ENCODE data around the gene KIAA1671. TPM values are rescaled to one million over a fixed set of nuclear protein-coding genes. Genes with fewer than 3 reads are reported as not detected.

Gene KIAA1671
- total RNA-seq, 2 experiments from 2014 or later = 35.0 to 35.5 TPM

DNA sequence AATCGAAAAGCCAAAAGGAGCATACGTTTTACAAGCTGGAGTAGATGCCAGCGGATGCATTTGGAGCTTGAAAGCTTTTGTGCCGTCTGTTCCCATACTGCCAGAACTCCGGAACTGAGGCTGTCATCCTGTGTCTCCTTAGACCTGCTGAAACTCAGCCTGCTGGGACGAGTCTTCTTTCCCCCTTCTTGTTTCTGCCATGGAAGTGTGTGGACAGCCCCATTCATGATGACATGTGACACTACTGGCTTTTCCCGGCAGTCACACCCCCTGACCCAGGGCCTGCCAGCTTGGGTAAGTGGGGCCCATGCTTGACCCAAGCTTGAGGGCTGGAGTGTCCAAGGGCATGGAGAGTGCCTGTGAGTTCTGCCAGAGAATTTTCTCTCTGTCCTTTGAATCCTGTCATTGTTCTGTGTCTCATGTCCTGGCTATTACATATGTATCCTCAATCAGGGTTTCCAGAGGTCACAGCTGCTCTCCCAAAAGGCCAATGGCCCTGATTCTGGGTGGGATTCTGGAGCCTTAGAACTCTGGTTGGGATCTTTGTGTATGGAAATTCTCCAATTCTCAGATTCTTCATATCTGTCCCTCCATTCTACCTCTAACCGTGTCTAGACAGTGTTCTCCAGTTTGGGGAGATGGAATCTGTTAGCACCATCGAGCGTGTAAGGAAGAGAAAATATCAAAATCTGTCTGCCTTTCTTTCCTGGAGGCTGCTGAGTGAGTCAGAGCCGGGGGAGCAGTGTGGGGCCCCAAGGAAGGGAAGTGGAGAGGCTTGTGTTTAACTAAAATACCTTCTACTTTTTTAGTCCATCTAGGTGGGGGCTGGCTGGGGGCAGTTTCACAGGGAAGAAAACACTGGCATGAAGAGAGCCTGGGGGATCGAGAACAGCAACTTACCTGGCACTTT is 73.2 kb downstream of the KIAA1671 start:
- Mint-ChIP-seq H3K4me3 (peak overlapping the region; percentile 31), H3K4me1 (peaks cover 46% of the 10 kb centered on the region), H3K9me3 (no peaks in the 10 kb centered on the region), H3K36me3 (ENCODE audit: low read depth) (peaks cover 25% of the 10 kb centered on the region), H3K27me3 (peaks cover 7% of the 10 kb centered on the region), H3K27ac (peak overlapping the region; percentile 87)
- POLR2A ChIA-PET = interaction anchor here (0.8 to 4.9 kb wide), 6 partner anchors 12 to 72 kb away, joined by 3 to 49 read pairs (median 6); partner anchors contain the start of gene KIAA1671
- peak; percentile 50 for DNase-seq
- CTCF ChIA-PET = interaction anchor here (0.8 to 2.5 kb wide), 7 partner anchors 12 to 39 kb away, joined by 3 to 14 read pairs (median 4); no protein-coding TSS in a partner anchor

- ChIA-PET POLR2A (interaction anchor here (1.1 to 4.9 kb wide), 7 partner anchors 8 to 74 kb away, joined by 3 to 49 read pairs (median 7); partner anchors contain the start of gene KIAA1671), CTCF (interaction anchor here (0.6 to 2.5 kb wide), 11 partner anchors 10 to 89 kb away, joined by 3 to 14 read pairs (median 4); no protein-coding TSS in a partner anchor)
- no peak overlapping the region for H3K4me3 Mint-ChIP-seq
Measured at GRCh38 chr22:25027043-25027906, 74.8 kb downstream of the KIAA1671 start.

GRCh38 chr22:25027959-25028840 is 75.7 kb downstream of the KIAA1671 start:
- POLR2A ChIA-PET = interaction anchor here (0.9 to 4.9 kb wide), 5 partner anchors 34 to 75 kb away, joined by 3 to 49 read pairs (median 7); no protein-coding TSS in a partner anchor
- CTCF ChIA-PET = interaction anchor here (1.0 to 2.5 kb wide), 7 partner anchors 13 to 90 kb away, joined by 3 to 14 read pairs (median 4); no protein-coding TSS in a partner anchor
- Mint-ChIP-seq H3K27ac (peak overlapping the region; percentile 87), H3K36me3 (ENCODE audit: low read depth) (peaks cover 25% of the 10 kb centered on the region), H3K9me3 (no peaks in the 10 kb centered on the region), H3K27me3 (no peaks in the 10 kb centered on the region), H3K4me3 (no peak overlapping the region), H3K4me1 (peaks cover 46% of the 10 kb centered on the region)
- peak; percentile 53 for DNase-seq

More at GRCh38 chr22:25027043-25027906, 74.8 kb downstream of the KIAA1671 start:
- peak overlapping the region; percentile 87 for H3K27ac Mint-ChIP-seq
- peaks cover 25% of the 10 kb centered on the region for H3K36me3 Mint-ChIP-seq (ENCODE audit: low read depth)
- H3K4me1 Mint-ChIP-seq = peaks cover 41% of the 10 kb centered on the region
- H3K9me3 Mint-ChIP-seq = no peaks in the 10 kb centered on the region
- H3K27me3 Mint-ChIP-seq = peaks cover 3% of the 10 kb centered on the region
- no peak for DNase-seq

DNA sequence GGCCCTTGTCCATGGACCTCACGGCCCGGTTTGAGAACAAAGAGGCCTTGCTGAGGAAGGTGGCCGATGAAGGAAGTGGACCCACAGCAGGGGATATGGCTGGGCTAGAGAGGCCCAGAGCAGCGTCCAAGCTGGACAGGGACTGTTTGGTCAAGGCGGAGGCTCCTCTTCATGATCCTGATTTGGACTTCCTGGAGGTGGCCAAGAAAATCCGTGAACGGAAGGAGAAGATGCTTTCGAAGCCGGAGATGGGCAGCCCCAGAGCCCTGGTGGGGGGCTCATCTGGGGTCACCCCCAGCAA is 76.3 kb downstream of the KIAA1671 start:
- H3K9me3 Mint-ChIP-seq = no peaks in the 10 kb centered on the region
- no peak overlapping the region for H3K4me3 Mint-ChIP-seq
- DNase-seq = no peak
- peaks cover 28% of the 10 kb centered on the region for H3K36me3 Mint-ChIP-seq (ENCODE audit: low read depth)
- peaks cover 49% of the 10 kb centered on the region for H3K4me1 Mint-ChIP-seq
- H3K27ac Mint-ChIP-seq = no peak overlapping the region
- ChIA-PET POLR2A (interaction anchor here (0.9 to 4.9 kb wide), 2 partner anchors 34 to 75 kb away, joined by 3 to 49 read pairs; no protein-coding TSS in a partner anchor), CTCF (interaction anchor here (1.0 to 2.0 kb wide), 4 partner anchors 14 to 34 kb away, joined by 3 to 8 read pairs (median 6); no protein-coding TSS in a partner anchor)
- H3K27me3 Mint-ChIP-seq = no peaks in the 10 kb centered on the region

DNA sequence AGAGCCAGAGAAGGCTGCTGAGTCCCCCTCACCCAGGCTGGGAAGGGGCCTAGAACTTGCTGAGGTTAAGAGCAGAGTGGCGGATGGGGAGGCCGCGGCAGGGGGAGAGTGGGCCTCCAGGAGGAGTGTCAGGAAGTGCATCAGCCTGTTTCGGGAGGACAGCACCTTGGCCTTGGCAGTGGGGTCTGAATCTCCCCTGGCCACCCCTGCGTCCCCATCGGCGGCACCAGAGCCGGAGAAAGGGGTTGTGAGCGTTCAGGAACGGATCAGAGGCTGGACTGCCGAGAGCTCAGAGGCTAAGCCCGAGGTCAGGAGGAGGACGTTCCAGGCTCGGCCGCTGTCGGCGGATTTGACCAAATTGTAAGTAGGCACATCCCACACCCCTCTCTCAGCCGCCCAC is 76.7 kb downstream of the KIAA1671 start:
- no peak overlapping the region for H3K4me3 Mint-ChIP-seq
- no peaks in the 10 kb centered on the region for H3K27me3 Mint-ChIP-seq
- CTCF ChIA-PET = interaction anchor here (1.2 kb wide), 1 partner anchor 19 kb away, joined by 6 read pairs; no protein-coding TSS in a partner anchor
- peaks cover 32% of the 10 kb centered on the region for H3K36me3 Mint-ChIP-seq (ENCODE audit: low read depth)
- POLR2A ChIA-PET = interaction anchor here (0.9 kb wide), 1 partner anchor 76 kb away, joined by 3 read pairs; no protein-coding TSS in a partner anchor
- H3K9me3 Mint-ChIP-seq = no peaks in the 10 kb centered on the region
- no peak overlapping the region for H3K27ac Mint-ChIP-seq
- peaks cover 48% of the 10 kb centered on the region for H3K4me1 Mint-ChIP-seq
- no peak for DNase-seq

- CTCF ChIA-PET = interaction anchor here (0.8 kb wide), 1 partner anchor 27 kb away, joined by 4 read pairs; no protein-coding TSS in a partner anchor
- no peaks in the 10 kb centered on the region for H3K9me3 Mint-ChIP-seq
- POLR2A ChIA-PET = no interaction called here
Measured at GRCh38 chr22:25030636-25031035, 78.1 kb downstream of the KIAA1671 start.

GRCh38 chr22:25032066-25032465 is 79.5 kb downstream of the KIAA1671 start:
- peaks cover 2% of the 10 kb centered on the region for H3K27me3 Mint-ChIP-seq
- POLR2A ChIA-PET = no interaction called here
- CTCF ChIA-PET = interaction anchor here (1.1 kb wide), 1 partner anchor 16 kb away, joined by 4 read pairs; no protein-coding TSS in a partner anchor
- H3K36me3 Mint-ChIP-seq (ENCODE audit: low read depth) = peaks cover 27% of the 10 kb centered on the region
- no peak overlapping the region for H3K27ac Mint-ChIP-seq
- H3K9me3 Mint-ChIP-seq = no peaks in the 10 kb centered on the region
- no peak for DNase-seq
- peaks cover 22% of the 10 kb centered on the region for H3K4me1 Mint-ChIP-seq
- no peak overlapping the region for H3K4me3 Mint-ChIP-seq

More at GRCh38 chr22:25030636-25031035, 78.1 kb downstream of the KIAA1671 start:
- no peak overlapping the region for H3K4me3 Mint-ChIP-seq
- H3K27ac Mint-ChIP-seq = no peak overlapping the region
- no peak for DNase-seq
- H3K27me3 Mint-ChIP-seq = peaks cover 2% of the 10 kb centered on the region
- H3K4me1 Mint-ChIP-seq = peaks cover 36% of the 10 kb centered on the region
- H3K36me3 Mint-ChIP-seq (ENCODE audit: low read depth) = peaks cover 36% of the 10 kb centered on the region

DNA sequence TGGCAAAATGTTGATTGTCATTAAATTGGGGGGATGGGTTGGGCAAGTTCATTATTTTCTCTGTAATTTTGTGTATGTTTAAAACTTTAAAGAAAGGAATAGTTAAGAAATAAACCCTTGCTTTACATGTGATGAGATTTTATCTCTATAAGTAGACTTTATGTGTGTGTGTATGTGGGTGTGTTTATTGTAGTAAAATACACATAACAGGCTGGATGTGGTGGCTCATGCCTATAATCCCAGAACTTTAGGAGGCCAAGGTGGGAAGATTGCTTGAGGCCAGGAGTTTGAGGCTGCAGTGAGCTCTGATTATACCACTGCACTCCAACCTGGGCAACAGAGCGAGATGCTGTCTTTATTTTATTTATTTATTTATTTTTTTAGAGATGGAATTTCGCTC is 83.2 kb downstream of the KIAA1671 start:
- Mint-ChIP-seq H3K4me3 (no peak overlapping the region), H3K9me3 (no peaks in the 10 kb centered on the region), H3K36me3 (ENCODE audit: low read depth) (peaks cover 32% of the 10 kb centered on the region), H3K4me1 (peaks cover 13% of the 10 kb centered on the region), H3K27me3 (peaks cover 2% of the 10 kb centered on the region), H3K27ac (no peak overlapping the region)
- no peak for DNase-seq
- ChIA-PET CTCF (interaction anchor here (1.0 to 1.2 kb wide), 2 partner anchors 12 to 13 kb away, joined by 3 to 4 read pairs; no protein-coding TSS in a partner anchor), POLR2A (interaction anchor here (1.6 to 2.0 kb wide), 2 partner anchors 9 to 10 kb away, joined by 4 read pairs; no protein-coding TSS in a partner anchor)

- peaks cover 10% of the 10 kb centered on the region for H3K4me1 Mint-ChIP-seq
- ChIA-PET POLR2A (no interaction called here), CTCF (interaction anchor here (1.2 kb wide), 1 partner anchor 100 kb away, joined by 4 read pairs; no protein-coding TSS in a partner anchor)
- no peak overlapping the region for H3K27ac Mint-ChIP-seq
- no peak overlapping the region for H3K4me3 Mint-ChIP-seq
- no peak for DNase-seq
- peaks cover 2% of the 10 kb centered on the region for H3K27me3 Mint-ChIP-seq
- peaks cover 41% of the 10 kb centered on the region for H3K36me3 Mint-ChIP-seq (ENCODE audit: low read depth)
- H3K9me3 Mint-ChIP-seq = no peaks in the 10 kb centered on the region
Measured at GRCh38 chr22:25038239-25038638, 85.7 kb downstream of the KIAA1671 start.

- Mint-ChIP-seq H3K36me3 (ENCODE audit: low read depth) (peaks cover 42% of the 10 kb centered on the region), H3K4me1 (peaks cover 11% of the 10 kb centered on the region), H3K4me3 (no peak overlapping the region), H3K27me3 (peaks cover 2% of the 10 kb centered on the region), H3K9me3 (no peaks in the 10 kb centered on the region), H3K27ac (no peak overlapping the region)
- POLR2A ChIA-PET = no interaction called here
- no peak for DNase-seq
- CTCF ChIA-PET = no interaction called here
Measured at GRCh38 chr22:25038771-25039170, 86.3 kb downstream of the KIAA1671 start.

- no peak overlapping the region for H3K4me3 Mint-ChIP-seq
- H3K36me3 Mint-ChIP-seq (ENCODE audit: low read depth) = peaks cover 40% of the 10 kb centered on the region
- ChIA-PET CTCF (no interaction called here), POLR2A (no interaction called here)
- H3K4me1 Mint-ChIP-seq = peaks cover 7% of the 10 kb centered on the region
- H3K27me3 Mint-ChIP-seq = peaks cover 2% of the 10 kb centered on the region
- no peak for DNase-seq
- no peak overlapping the region for H3K27ac Mint-ChIP-seq
- H3K9me3 Mint-ChIP-seq = no peaks in the 10 kb centered on the region
Measured at GRCh38 chr22:25039255-25039654, 86.7 kb downstream of the KIAA1671 start.
